HG02973 (cell line): Measurements from ENCODE around the gene GRIN2D.

Experiments
- ATAC-seq: cut with Tn5 transposase; IDR thresholded peaks from one replicate; pipeline ENCODE4 v1.9.1; 2021; ENCODE audit warnings: moderate library complexity; ENCODE audit not compliant: unreplicated experiment

Gene GRIN2D

GRCh38 chr19:48441360-48442050, 48.0 kb downstream of the GRIN2D start:
- ATAC-seq: no peak

GRCh38 chr19:48442116-48443035, 48.9 kb downstream of the GRIN2D start:
- no peak for ATAC-seq

- ATAC-seq: no peak
These were observed 49.8 kb downstream of the GRIN2D start for GRCh38 chr19:48443256-48443655.
